Breast epithelium (tissue), 3 donors: ENCODE measurements around the gene DCXR.

Experiments
- POLR2A ChIP-seq: fragments of 450-650 bp; IDR thresholded peaks from one replicate; pipeline ENCODE4 v1.6.1; 2016; ENCODE audit warnings: antibody characterized with exemption, mild to moderate bottlenecking, moderate library complexity
- TF ChIP-seq, protein P1 (sequence below), 3 donors: fragments of 450-650 bp; IDR thresholded peaks; one replicate each; pipeline ENCODE4 v1.5.1; 2016 to 2017; ENCODE audit warnings: antibody characterized with exemption in 3 of 3, mild to moderate bottlenecking in 3 of 3, moderate library complexity in 3 of 3

DNA sequence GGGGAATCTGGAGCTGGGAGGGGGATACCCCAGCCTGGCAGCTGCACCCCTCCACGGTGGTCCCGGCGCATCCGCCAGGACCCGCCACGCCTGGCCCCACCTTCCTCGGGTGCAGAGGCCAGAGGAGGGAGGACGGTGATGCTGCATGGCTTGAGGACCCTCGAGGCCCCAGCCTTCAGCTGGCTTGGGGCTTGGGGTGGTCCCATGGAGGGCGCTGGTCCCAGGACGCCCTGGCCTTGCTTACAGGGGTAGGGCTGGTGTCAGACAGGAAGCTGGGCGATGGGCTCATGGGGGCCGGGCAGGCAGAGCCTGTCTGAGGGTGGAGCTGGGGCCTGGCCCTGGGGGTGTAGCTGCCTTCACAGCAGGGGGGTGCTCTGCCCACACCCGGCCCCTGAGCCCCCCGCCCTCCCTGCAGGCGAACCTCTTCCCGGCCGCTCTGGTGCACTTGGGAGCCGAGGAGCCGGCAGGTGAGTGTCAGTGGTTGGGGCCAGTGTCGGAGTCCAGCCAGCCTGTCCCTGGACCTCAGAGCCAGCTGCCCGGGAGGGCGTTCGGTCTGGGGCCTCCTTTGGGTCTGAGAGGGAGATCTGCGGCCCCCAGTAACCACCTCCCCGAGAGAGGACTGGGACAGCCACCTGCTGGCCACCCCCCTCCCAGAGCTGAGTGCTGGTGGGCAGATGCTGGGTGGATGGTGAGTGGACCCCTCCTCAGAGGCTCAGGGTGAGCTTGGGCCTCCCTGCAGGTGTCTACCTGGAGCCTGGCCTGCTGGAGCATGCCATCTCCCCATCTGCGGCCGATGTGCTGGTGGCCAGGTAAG, 21.2 kb downstream of the DCXR start:
- no peak for TF ChIP-seq POLR2A
- TF ChIP-seq, protein P1, sequence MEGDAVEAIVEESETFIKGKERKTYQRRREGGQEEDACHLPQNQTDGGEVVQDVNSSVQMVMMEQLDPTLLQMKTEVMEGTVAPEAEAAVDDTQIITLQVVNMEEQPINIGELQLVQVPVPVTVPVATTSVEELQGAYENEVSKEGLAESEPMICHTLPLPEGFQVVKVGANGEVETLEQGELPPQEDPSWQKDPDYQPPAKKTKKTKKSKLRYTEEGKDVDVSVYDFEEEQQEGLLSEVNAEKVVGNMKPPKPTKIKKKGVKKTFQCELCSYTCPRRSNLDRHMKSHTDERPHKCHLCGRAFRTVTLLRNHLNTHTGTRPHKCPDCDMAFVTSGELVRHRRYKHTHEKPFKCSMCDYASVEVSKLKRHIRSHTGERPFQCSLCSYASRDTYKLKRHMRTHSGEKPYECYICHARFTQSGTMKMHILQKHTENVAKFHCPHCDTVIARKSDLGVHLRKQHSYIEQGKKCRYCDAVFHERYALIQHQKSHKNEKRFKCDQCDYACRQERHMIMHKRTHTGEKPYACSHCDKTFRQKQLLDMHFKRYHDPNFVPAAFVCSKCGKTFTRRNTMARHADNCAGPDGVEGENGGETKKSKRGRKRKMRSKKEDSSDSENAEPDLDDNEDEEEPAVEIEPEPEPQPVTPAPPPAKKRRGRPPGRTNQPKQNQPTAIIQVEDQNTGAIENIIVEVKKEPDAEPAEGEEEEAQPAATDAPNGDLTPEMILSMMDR (IDR thresholded peaks at IDR 0.05): no peak
